Gastroesophageal sphincter (tissue), 4 donors: Measurements from ENCODE around the gene FRMPD4. TPM values are rescaled to one million over a fixed set of nuclear protein-coding genes. Genes with fewer than 3 reads are reported as not detected.

Source experiments
- ATAC-seq: fragments of 150-250 bp; one replicate; pipeline ENCODE4 v1.9.1; 2016; ENCODE audit warnings: mild to moderate bottlenecking, moderate library complexity
- H3K27ac ChIP-seq, 4 donors: fragments of 200-600 bp; sonication (generic) in 3 of 4; 1 replicate in 3 of 4; 2 replicates in 1 of 4; pipeline ENCODE4 v1.5.1; 2016 to 2019
- H3K27me3 ChIP-seq: fragments of 200-600 bp; sonication (generic); one replicate; pipeline ENCODE4 v1.5.1; 2019
- H3K36me3 ChIP-seq, 2 donors: fragments of 200-600 bp; sonication (generic); one replicate each; pipeline ENCODE4 v1.5.1; 2019; ENCODE audit warnings: control low read depth in 1 of 2
- H3K4me1 ChIP-seq, 3 donors: fragments of 200-600 bp; sonication (generic); 1 replicate in 2 of 3; 2 replicates in 1 of 3; pipeline ENCODE4 v1.5.1; 2016 to 2019; ENCODE audit warnings: control low read depth in 2 of 3
- H3K4me3 ChIP-seq, 2 donors: fragments of 200-600 bp; sonication (generic); one replicate each; pipeline ENCODE4 v1.5.1; 2019; ENCODE audit warnings: mild to moderate bottlenecking in 1 of 2, moderate library complexity in 1 of 2
- H3K9me3 ChIP-seq, 3 donors: fragments of 200-600 bp; sonication (generic); one replicate each; pipeline ENCODE4 v1.5.1; 2017 to 2019; ENCODE audit warnings: control low read depth in 2 of 3
- CTCF ChIP-seq, 4 experiments: fragments of 200-600 bp in 2 of 4; fragments of 450-650 bp in 2 of 4; sonication (generic) in 1 of 4; IDR thresholded peaks; one replicate each; pipeline ENCODE4 v1.5.1; 2017 to 2019; ENCODE audit warnings: antibody characterized with exemption in 4 of 4, mild to moderate bottlenecking in 2 of 4, moderate library complexity in 2 of 4
- EP300 ChIP-seq: sonication (generic); formaldehyde crosslinking; IDR thresholded peaks from one replicate; pipeline ENCODE4 v1.6.1; 2017; ENCODE audit warnings: antibody characterized with exemption, mild to moderate bottlenecking
- POLR2A ChIP-seq, 2 donors: fragments of 450-650 bp; IDR thresholded peaks; one replicate each; pipeline ENCODE4 v1.6.1; 2017; ENCODE audit warnings: antibody characterized with exemption in 2 of 2, mild to moderate bottlenecking in 2 of 2, moderate library complexity in 1 of 2
- POLR2AphosphoS5 ChIP-seq: sonication (generic); formaldehyde crosslinking; IDR thresholded peaks from one replicate; pipeline ENCODE4 v1.6.1; 2017; ENCODE audit warnings: antibody characterized with exemption
- WGBS, 2 donors: methylation state at CpG; one replicate each; pipeline ENCODE4 v1.1.5; 2018; ENCODE audit warnings: low coverage in 1 of 2; 5-methylcytosine and 5-hydroxymethylcytosine counted together
- total RNA-seq, 4 donors: library from RNA; depleted of rRNA; stranded (reverse); fragments of >200 nt; gene quantifications; one replicate each; pipeline ENCODE4 v1.1.0, GENCODE V29; 2016

The FRMPD4 gene
- total RNA-seq, 4 donors from 2014 or later, result 0.31 to 2.1 (median 1.3) TPM; not detected in 1

GRCh38 chrX:12480956-12481355 lies 342.7 kb downstream of the FRMPD4 start:
- H3K36me3 ChIP-seq, result no peaks in the 10 kb centered on the region
- no peak for TF ChIP-seq POLR2A (IDR thresholded peaks at IDR 0.05)
- no peak for TF ChIP-seq CTCF (IDR thresholded peaks at IDR 0.05)
- TF ChIP-seq POLR2AphosphoS5, result no peak
- TF ChIP-seq EP300, result no peak
- no peaks in the 10 kb centered on the region for H3K9me3 ChIP-seq
- no peak overlapping the region for H3K27ac ChIP-seq
- 100% methylated on average over 1 to 2 of the region's 3 CpGs for WGBS, 2 donors
- no peaks in the 10 kb centered on the region for H3K4me1 ChIP-seq
- no peaks in the 10 kb centered on the region for H3K27me3 ChIP-seq
- no peak for ATAC-seq
- no peak overlapping the region for H3K4me3 ChIP-seq

GRCh38 chrX:12488220-12488619 lies 349.9 kb downstream of the FRMPD4 start:
- TF ChIP-seq CTCF (IDR thresholded peaks at IDR 0.05) (no peak), POLR2AphosphoS5 (no peak), EP300 (no peak), POLR2A (IDR thresholded peaks at IDR 0.05) (no peak)
- Histone ChIP-seq H3K27me3 (no peaks in the 10 kb centered on the region), H3K4me3 (no peak overlapping the region), H3K9me3 (no peaks in the 10 kb centered on the region), H3K4me1 (no peaks in the 10 kb centered on the region), H3K36me3 (no peaks in the 10 kb centered on the region), H3K27ac (no peak overlapping the region)
- no peak for ATAC-seq

- TF ChIP-seq POLR2A (IDR thresholded peaks at IDR 0.05) (no peak), POLR2AphosphoS5 (no peak), CTCF (IDR thresholded peaks at IDR 0.05) (no peak), EP300 (no peak)
- 28 to 60% methylated on average over 2 of the region's 2 CpGs for WGBS, 2 donors
- ATAC-seq, result no peak
- Histone ChIP-seq H3K36me3 (no peaks in the 10 kb centered on the region), H3K4me1 (no peaks in the 10 kb centered on the region), H3K9me3 (no peaks in the 10 kb centered on the region), H3K4me3 (no peak overlapping the region), H3K27me3 (no peaks in the 10 kb centered on the region), H3K27ac (no peak overlapping the region)
Observed at GRCh38 chrX:12488771-12489170, 350.5 kb downstream of the FRMPD4 start.

GRCh38 chrX:12489341-12489740 lies 351.1 kb downstream of the FRMPD4 start:
- no peaks in the 10 kb centered on the region for H3K4me1 ChIP-seq
- no peak overlapping the region for H3K4me3 ChIP-seq
- no peak overlapping the region for H3K27ac ChIP-seq
- no peaks in the 10 kb centered on the region for H3K36me3 ChIP-seq
- H3K27me3 ChIP-seq, result no peaks in the 10 kb centered on the region
- TF ChIP-seq CTCF (IDR thresholded peaks at IDR 0.05) (no peak), POLR2A (IDR thresholded peaks at IDR 0.05) (no peak), EP300 (no peak), POLR2AphosphoS5 (no peak)
- no peak for ATAC-seq
- H3K9me3 ChIP-seq, result no peaks in the 10 kb centered on the region
- 50 to 60% methylated on average over 2 to 3 of the region's 3 CpGs for WGBS, 2 donors

- WGBS, 2 donors, result 54 to 87% methylated on average over 6 of the region's 11 CpGs
- Histone ChIP-seq H3K9me3 (no peaks in the 10 kb centered on the region), H3K27me3 (no peaks in the 10 kb centered on the region), H3K4me3 (no peak overlapping the region), H3K4me1 (no peaks in the 10 kb centered on the region), H3K36me3 (no peaks in the 10 kb centered on the region), H3K27ac (no peak overlapping the region)
- TF ChIP-seq POLR2A (IDR thresholded peaks at IDR 0.05), result no peak
- no peak for TF ChIP-seq POLR2AphosphoS5
- TF ChIP-seq CTCF (IDR thresholded peaks at IDR 0.05), result no peak
- TF ChIP-seq EP300, result no peak
- ATAC-seq, result no peak
Observed at GRCh38 chrX:12494400-12495138, 356.3 kb downstream of the FRMPD4 start.
